ENCODE data around the gene ACADL. TPM values are rescaled to one million over a fixed set of nuclear protein-coding genes. Genes with fewer than 3 reads are reported as not detected.
"Not testable (repeated sequence)": the region's sequence is repeated elsewhere in the genome, so short reads cannot be mapped to it uniquely, and the experiment has no call there.

The ACADL gene
- total and polyA plus RNA-seq, 2 donors (not counting 3 experiments of a cell fraction or from before 2014, with no cell fraction given), result not detected

DNA sequence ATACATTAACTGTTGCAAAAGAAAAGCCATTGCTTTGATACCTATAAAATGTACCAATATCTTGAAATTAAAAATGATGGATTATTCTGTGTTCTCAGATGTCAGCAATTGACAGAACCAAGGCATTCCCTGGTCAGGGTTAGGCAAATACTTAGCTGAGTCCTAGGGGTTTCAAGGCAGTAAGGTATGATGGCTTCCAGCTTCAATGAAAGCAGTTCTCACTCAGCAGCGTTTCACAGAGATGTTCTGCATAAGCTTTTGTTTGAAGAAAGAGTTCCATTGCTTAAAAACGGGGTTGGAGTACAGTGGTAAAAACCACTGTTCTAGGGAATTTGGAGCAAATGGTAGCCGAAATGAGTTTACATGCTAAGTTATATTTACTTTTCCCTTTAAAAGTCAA is 37.1 kb downstream of the ACADL start:
- H3K9me3 ChIP-seq (replicated peaks; ENCODE audit: control insufficient read depth, insufficient read depth, low read length), result no peaks in the 10 kb centered on the region
- H3K9ac ChIP-seq (replicated peaks; ENCODE audit: extremely low read depth, insufficient read depth, low read length), result no peak overlapping the region
- CTCF ChIA-PET, result interaction anchor here (1.5 to 3.8 kb wide), 3 partner anchors 10 to 211 kb away, joined by 3 to 26 read pairs (median 12); no protein-coding TSS in a partner anchor
- H3K4me1 ChIP-seq (ENCODE audit: control insufficient read depth, extremely low read depth, insufficient read depth, low read length), result no peaks in the 10 kb centered on the region
- POLR2A ChIA-PET, result no interaction called here
- no peak overlapping the region for H2AFZ ChIP-seq (ENCODE audit: low read depth, low read length)
- H3K9me1 ChIP-seq (replicated peaks; ENCODE audit: control insufficient read depth, extremely low read depth, insufficient read depth, low read length), result no peaks in the 10 kb centered on the region
- DNase-seq (ENCODE audit: low read depth, low spot score), result no peak
- FAIRE-seq, result no peak
- dilution Hi-C loops (cut with MboI; ENCODE audit: extremely low pct_ligation_motif_present, low sequenced_read_pairs) (no loop called here), intact Hi-C loops (cut with micrococcal nuclease) (loop anchor here (10.0 kb wide), 1 partner anchor 473 kb away; no protein-coding TSS in a partner anchor)
- TF ChIP-seq JUN (IDR thresholded peaks at IDR 0.05; ENCODE audit: borderline replicate concordance, insufficient read depth, insufficient read length, low read depth), result no peak
- TF ChIP-seq, protein P1, sequence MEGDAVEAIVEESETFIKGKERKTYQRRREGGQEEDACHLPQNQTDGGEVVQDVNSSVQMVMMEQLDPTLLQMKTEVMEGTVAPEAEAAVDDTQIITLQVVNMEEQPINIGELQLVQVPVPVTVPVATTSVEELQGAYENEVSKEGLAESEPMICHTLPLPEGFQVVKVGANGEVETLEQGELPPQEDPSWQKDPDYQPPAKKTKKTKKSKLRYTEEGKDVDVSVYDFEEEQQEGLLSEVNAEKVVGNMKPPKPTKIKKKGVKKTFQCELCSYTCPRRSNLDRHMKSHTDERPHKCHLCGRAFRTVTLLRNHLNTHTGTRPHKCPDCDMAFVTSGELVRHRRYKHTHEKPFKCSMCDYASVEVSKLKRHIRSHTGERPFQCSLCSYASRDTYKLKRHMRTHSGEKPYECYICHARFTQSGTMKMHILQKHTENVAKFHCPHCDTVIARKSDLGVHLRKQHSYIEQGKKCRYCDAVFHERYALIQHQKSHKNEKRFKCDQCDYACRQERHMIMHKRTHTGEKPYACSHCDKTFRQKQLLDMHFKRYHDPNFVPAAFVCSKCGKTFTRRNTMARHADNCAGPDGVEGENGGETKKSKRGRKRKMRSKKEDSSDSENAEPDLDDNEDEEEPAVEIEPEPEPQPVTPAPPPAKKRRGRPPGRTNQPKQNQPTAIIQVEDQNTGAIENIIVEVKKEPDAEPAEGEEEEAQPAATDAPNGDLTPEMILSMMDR (IDR thresholded peaks at IDR 0.05; ENCODE audit: extremely low read depth in 1 of 2, insufficient read depth in 1 of 2, low read depth in 1 of 2, low read length in 2 of 2), result no peak
- no peak for TF ChIP-seq MYC (IDR thresholded peaks at IDR 0.05; ENCODE audit: low read depth, low read length)
- TF ChIP-seq FOS (IDR thresholded peaks at IDR 0.05; ENCODE audit: borderline replicate concordance, insufficient read depth, low read length), result no peak
- TF ChIP-seq EZH2 (IDR thresholded peaks at IDR 0.05; ENCODE audit: borderline replicate concordance, low read depth, low read length, severe bottlenecking), result no peak
- no peak for TF ChIP-seq POLR2A (IDR thresholded peaks at IDR 0.05; ENCODE audit: low read depth, low read length)
- TF ChIP-seq, protein P2, sequence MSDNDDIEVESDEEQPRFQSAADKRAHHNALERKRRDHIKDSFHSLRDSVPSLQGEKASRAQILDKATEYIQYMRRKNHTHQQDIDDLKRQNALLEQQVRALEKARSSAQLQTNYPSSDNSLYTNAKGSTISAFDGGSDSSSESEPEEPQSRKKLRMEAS (IDR thresholded peaks at IDR 0.05; ENCODE audit: insufficient read depth, insufficient read length), result no peak
- TF ChIP-seq POLR2AphosphoS5 (IDR thresholded peaks at IDR 0.05; ENCODE audit: insufficient read depth, low read depth, low read length), result no peak
- no peak for TF ChIP-seq GATA2 (IDR thresholded peaks at IDR 0.05; ENCODE audit: insufficient read depth, insufficient read length, low read depth, low read length)
- H3K27me3 ChIP-seq (ENCODE audit: control insufficient read depth in 2 of 2, insufficient read depth in 2 of 2, low read length in 2 of 2), result no peaks in the 10 kb centered on the region
- H3K36me3 ChIP-seq (ENCODE audit: control insufficient read depth in 2 of 2, extremely low read depth in 1 of 2, insufficient read depth in 2 of 2, low read length in 2 of 2), result no peaks in the 10 kb centered on the region
- H3K4me3 ChIP-seq (replicated peaks in 1 of 3; ENCODE audit: insufficient read depth in 1 of 3, low read depth in 1 of 3, low read length in 3 of 3), result no peak overlapping the region
- BruUV-seq (replicated peaks), result no TSS peak
- no peak overlapping the region for H3K27ac ChIP-seq (ENCODE audit: insufficient read depth, low read depth, low read length)
- no peaks in the 10 kb centered on the region for H3K79me2 ChIP-seq (ENCODE audit: control insufficient read depth, insufficient read depth, low read length)
- H3K4me2 ChIP-seq (ENCODE audit: insufficient read depth, low read length), result no peak overlapping the region
- no peaks in the 10 kb centered on the region for H4K20me1 ChIP-seq (replicated peaks; ENCODE audit: control insufficient read depth, extremely low read depth, insufficient read depth, low read length)

GRCh38 chr2:210183936-210184335 is 41.3 kb downstream of the ACADL start:
- POLR2A ChIA-PET; H3K9me1 ChIP-seq (replicated peaks; ENCODE audit: control insufficient read depth, extremely low read depth, insufficient read depth, low read length); CTCF ChIA-PET; H3K4me3 ChIP-seq (replicated peaks in 1 of 3; ENCODE audit: insufficient read depth in 1 of 3, low read depth in 1 of 3, low read length in 3 of 3); H3K79me2 ChIP-seq (ENCODE audit: control insufficient read depth, insufficient read depth, low read length); H3K4me1 ChIP-seq (ENCODE audit: control insufficient read depth, extremely low read depth, insufficient read depth, low read length); H3K4me2 ChIP-seq (ENCODE audit: insufficient read depth, low read length); H3K9ac ChIP-seq (replicated peaks; ENCODE audit: extremely low read depth, insufficient read depth, low read length); BruUV-seq (replicated peaks); dilution Hi-C loops (cut with MboI; ENCODE audit: extremely low pct_ligation_motif_present, low sequenced_read_pairs); DNase-seq (ENCODE audit: low read depth, low spot score); H3K9me3 ChIP-seq (replicated peaks; ENCODE audit: control insufficient read depth, insufficient read depth, low read length); H2AFZ ChIP-seq (ENCODE audit: low read depth, low read length); FAIRE-seq; H3K27ac ChIP-seq (ENCODE audit: insufficient read depth, low read depth, low read length); H4K20me1 ChIP-seq (replicated peaks; ENCODE audit: control insufficient read depth, extremely low read depth, insufficient read depth, low read length); H3K36me3 ChIP-seq (ENCODE audit: control insufficient read depth in 2 of 2, extremely low read depth in 1 of 2, insufficient read depth in 2 of 2, low read length in 2 of 2); H3K27me3 ChIP-seq (ENCODE audit: control insufficient read depth in 2 of 2, insufficient read depth in 2 of 2, low read length in 2 of 2): not testable (repeated sequence)
- intact Hi-C loops (cut with micrococcal nuclease), result loop anchor here (10.0 kb wide), 1 partner anchor 469 kb away; no protein-coding TSS in a partner anchor

GRCh38 chr2:210181606-210182088 is 43.6 kb downstream of the ACADL start:
- FAIRE-seq, result not testable (repeated sequence)

More at GRCh38 chr2:210181606-210182088, 43.6 kb downstream of the ACADL start:
- BruUV-seq (replicated peaks); POLR2A ChIA-PET; dilution Hi-C loops (cut with MboI; ENCODE audit: extremely low pct_ligation_motif_present, low sequenced_read_pairs); H3K4me2 ChIP-seq (ENCODE audit: insufficient read depth, low read length); H3K4me1 ChIP-seq (ENCODE audit: control insufficient read depth, extremely low read depth, insufficient read depth, low read length); H3K9me1 ChIP-seq (replicated peaks; ENCODE audit: control insufficient read depth, extremely low read depth, insufficient read depth, low read length); H3K36me3 ChIP-seq (ENCODE audit: control insufficient read depth in 2 of 2, extremely low read depth in 1 of 2, insufficient read depth in 2 of 2, low read length in 2 of 2); DNase-seq (ENCODE audit: low read depth, low spot score); H3K4me3 ChIP-seq (replicated peaks in 1 of 3; ENCODE audit: insufficient read depth in 1 of 3, low read depth in 1 of 3, low read length in 3 of 3); H3K27ac ChIP-seq (ENCODE audit: insufficient read depth, low read depth, low read length); H3K79me2 ChIP-seq (ENCODE audit: control insufficient read depth, insufficient read depth, low read length); H4K20me1 ChIP-seq (replicated peaks; ENCODE audit: control insufficient read depth, extremely low read depth, insufficient read depth, low read length); H3K9ac ChIP-seq (replicated peaks; ENCODE audit: extremely low read depth, insufficient read depth, low read length); H3K9me3 ChIP-seq (replicated peaks; ENCODE audit: control insufficient read depth, insufficient read depth, low read length); H2AFZ ChIP-seq (ENCODE audit: low read depth, low read length): not testable (repeated sequence)
- intact Hi-C loops (cut with micrococcal nuclease), result loop anchor here (10.0 kb wide), 1 partner anchor 467 kb away; no protein-coding TSS in a partner anchor
- H3K27me3 ChIP-seq (ENCODE audit: control insufficient read depth in 2 of 2, insufficient read depth in 2 of 2, low read length in 2 of 2), result peaks cover 8 to 18% of the 10 kb centered on the region in 2 experiments
- CTCF ChIA-PET, result interaction anchor here (1.0 kb wide), 1 partner anchor 17 kb away, joined by 3 read pairs; no protein-coding TSS in a partner anchor

Data from endothelial cell of umbilical vein (primary cell).